ENCODE data around the gene DUSP5. TPM values are rescaled to one million over a fixed set of nuclear protein-coding genes. Genes with fewer than 3 reads are reported as not detected.

DUSP5 gene
- total RNA-seq, 1 donor from 2014 or later: 2.4 TPM

DNA sequence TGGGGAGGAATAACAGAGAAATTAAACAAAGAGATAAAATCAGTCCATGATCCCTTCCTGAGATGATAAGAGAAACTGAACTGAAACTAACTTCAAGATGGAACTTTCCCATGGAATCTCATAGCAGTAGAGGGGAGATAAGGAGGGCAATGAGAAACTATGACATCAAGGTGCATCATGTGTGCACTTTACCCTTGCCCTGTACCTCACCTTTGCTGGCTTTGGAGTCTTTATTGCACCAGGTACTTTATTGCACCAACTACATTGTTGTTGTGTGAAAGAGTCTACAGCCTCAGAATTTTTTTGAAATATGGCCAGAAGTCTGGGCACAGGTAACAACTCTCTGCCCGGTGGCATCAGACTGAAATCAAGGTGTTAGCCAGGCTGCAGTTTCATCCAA is 58.6 kb downstream of the DUSP5 start:
- Mint-ChIP-seq H3K9me3 (ENCODE audit: unreplicated experiment) (peaks cover 1% of the 10 kb centered on the region), H3K36me3 (ENCODE audit: unreplicated experiment) (no peaks in the 10 kb centered on the region), H3K4me1 (ENCODE audit: low read depth, unreplicated experiment) (no peaks in the 10 kb centered on the region), H3K4me3 (ENCODE audit: unreplicated experiment) (no peak overlapping the region), H3K27ac (ENCODE audit: unreplicated experiment) (no peak overlapping the region), H3K27me3 (ENCODE audit: unreplicated experiment) (no peaks in the 10 kb centered on the region)
- no peak for DNase-seq
- TF ChIP-seq, protein P1, sequence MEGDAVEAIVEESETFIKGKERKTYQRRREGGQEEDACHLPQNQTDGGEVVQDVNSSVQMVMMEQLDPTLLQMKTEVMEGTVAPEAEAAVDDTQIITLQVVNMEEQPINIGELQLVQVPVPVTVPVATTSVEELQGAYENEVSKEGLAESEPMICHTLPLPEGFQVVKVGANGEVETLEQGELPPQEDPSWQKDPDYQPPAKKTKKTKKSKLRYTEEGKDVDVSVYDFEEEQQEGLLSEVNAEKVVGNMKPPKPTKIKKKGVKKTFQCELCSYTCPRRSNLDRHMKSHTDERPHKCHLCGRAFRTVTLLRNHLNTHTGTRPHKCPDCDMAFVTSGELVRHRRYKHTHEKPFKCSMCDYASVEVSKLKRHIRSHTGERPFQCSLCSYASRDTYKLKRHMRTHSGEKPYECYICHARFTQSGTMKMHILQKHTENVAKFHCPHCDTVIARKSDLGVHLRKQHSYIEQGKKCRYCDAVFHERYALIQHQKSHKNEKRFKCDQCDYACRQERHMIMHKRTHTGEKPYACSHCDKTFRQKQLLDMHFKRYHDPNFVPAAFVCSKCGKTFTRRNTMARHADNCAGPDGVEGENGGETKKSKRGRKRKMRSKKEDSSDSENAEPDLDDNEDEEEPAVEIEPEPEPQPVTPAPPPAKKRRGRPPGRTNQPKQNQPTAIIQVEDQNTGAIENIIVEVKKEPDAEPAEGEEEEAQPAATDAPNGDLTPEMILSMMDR (IDR thresholded peaks at IDR 0.05; ENCODE audit: partially characterized antibody, unreplicated experiment): no peak

DNA sequence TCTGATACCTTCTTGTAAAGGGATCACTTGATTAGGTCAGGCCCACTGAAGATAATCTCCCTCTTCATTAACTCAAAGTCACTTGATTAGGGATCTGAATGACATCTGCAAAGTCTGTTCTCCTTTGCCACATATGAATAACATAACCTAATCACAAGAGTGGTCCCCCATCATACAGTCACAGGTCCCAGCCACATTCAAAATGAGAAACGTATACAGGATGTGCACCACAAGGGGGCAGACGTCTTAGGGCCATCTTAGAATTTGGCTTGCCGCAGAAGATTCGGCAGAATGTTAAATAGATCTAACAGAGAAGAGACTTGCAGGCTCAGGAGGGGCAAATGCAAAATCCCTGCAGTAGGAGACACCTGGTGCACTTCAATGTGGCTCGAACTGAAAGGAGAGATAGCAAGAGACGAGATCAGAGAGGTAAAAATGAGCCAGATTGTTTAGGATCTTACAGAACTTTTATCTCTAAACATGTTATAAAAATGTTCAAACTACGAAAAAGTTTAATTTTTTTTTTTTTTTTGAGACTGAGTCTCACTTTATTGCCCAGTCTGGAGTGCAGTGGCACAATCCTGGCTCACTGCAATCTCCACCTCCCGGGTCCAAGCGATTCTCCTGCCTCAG is 59.4 kb downstream of the DUSP5 start:
- no peak overlapping the region for H3K27ac Mint-ChIP-seq (ENCODE audit: unreplicated experiment)
- no peak overlapping the region for H3K4me3 Mint-ChIP-seq (ENCODE audit: unreplicated experiment)
- peaks cover 1% of the 10 kb centered on the region for H3K9me3 Mint-ChIP-seq (ENCODE audit: unreplicated experiment)
- TF ChIP-seq, protein P1 (IDR thresholded peaks at IDR 0.05; ENCODE audit: partially characterized antibody, unreplicated experiment): peak; percentile 68
- H3K27me3 Mint-ChIP-seq (ENCODE audit: unreplicated experiment): no peaks in the 10 kb centered on the region
- no peaks in the 10 kb centered on the region for H3K36me3 Mint-ChIP-seq (ENCODE audit: unreplicated experiment)
- no peaks in the 10 kb centered on the region for H3K4me1 Mint-ChIP-seq (ENCODE audit: low read depth, unreplicated experiment)
- peak; percentile 42 for DNase-seq

DNA sequence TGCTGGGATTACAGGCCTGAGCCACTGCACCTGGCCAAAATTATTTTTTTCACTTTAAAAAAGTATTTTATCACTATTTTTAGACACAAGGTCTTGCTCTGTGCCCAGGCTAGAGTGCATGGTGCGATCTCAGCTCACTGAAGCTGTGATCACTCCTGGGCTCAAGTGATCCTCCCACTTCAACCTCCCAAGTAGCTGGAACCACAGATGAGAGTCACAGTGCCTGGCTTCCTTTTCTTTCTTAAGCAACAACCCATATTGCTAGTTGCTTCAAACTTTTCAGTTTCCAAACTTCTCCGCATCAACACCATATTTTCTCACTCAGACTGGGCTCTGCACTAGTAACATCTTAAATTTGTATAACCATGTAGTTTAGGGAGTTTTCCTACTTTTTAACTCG is 60.3 kb downstream of the DUSP5 start:
- no peak for DNase-seq
- peaks cover 1% of the 10 kb centered on the region for H3K9me3 Mint-ChIP-seq (ENCODE audit: unreplicated experiment)
- no peaks in the 10 kb centered on the region for H3K27me3 Mint-ChIP-seq (ENCODE audit: unreplicated experiment)
- no peak overlapping the region for H3K27ac Mint-ChIP-seq (ENCODE audit: unreplicated experiment)
- no peaks in the 10 kb centered on the region for H3K4me1 Mint-ChIP-seq (ENCODE audit: low read depth, unreplicated experiment)
- no peaks in the 10 kb centered on the region for H3K36me3 Mint-ChIP-seq (ENCODE audit: unreplicated experiment)
- no peak overlapping the region for H3K4me3 Mint-ChIP-seq (ENCODE audit: unreplicated experiment)
- TF ChIP-seq, protein P1 (IDR thresholded peaks at IDR 0.05; ENCODE audit: partially characterized antibody, unreplicated experiment): no peak

DNA sequence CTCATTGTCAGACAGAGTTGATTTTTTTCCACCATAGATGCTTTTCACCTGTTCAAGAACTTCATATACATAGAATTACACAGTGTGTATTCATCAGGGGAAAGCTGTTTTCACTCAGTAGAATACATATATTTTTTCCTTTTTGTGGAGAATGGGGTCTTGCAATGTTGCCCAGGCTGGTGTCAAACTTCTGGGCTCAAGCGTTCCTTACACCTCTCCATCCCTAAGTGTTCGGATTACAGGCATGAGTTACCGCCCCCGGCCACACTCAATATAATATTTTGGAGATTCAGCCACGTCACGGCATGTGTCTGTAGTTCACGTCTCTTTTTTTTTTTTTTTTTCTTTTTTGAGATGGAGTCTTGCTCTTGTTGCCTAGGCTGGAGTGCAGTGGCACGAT is 62.3 kb downstream of the DUSP5 start:
- TF ChIP-seq, protein P1 (IDR thresholded peaks at IDR 0.05; ENCODE audit: partially characterized antibody, unreplicated experiment): no peak
- H3K9me3 Mint-ChIP-seq (ENCODE audit: unreplicated experiment): peaks cover 1% of the 10 kb centered on the region
- H3K4me3 Mint-ChIP-seq (ENCODE audit: unreplicated experiment): no peak overlapping the region
- H3K36me3 Mint-ChIP-seq (ENCODE audit: unreplicated experiment): no peaks in the 10 kb centered on the region
- H3K27ac Mint-ChIP-seq (ENCODE audit: unreplicated experiment): no peak overlapping the region
- H3K4me1 Mint-ChIP-seq (ENCODE audit: low read depth, unreplicated experiment): peaks cover 3% of the 10 kb centered on the region
- DNase-seq: no peak
- no peaks in the 10 kb centered on the region for H3K27me3 Mint-ChIP-seq (ENCODE audit: unreplicated experiment)

Other genes starting within 250 kb of the DUSP5 start
- 37.1 TPM for gene SMNDC1, start 193.0 kb upstream of the DUSP5 start, total RNA-seq (ENCODE audit: unreplicated experiment)
- 53.6 TPM for gene SMC3, start 69.8 kb downstream of the DUSP5 start, total RNA-seq (ENCODE audit: unreplicated experiment)
- 5.8 TPM for gene RBM20, start 146.4 kb downstream of the DUSP5 start, total RNA-seq (ENCODE audit: unreplicated experiment)